K562 (cell line): Measurements from ENCODE around the gene ADGRB2. TPM values are rescaled to one million over a fixed set of nuclear protein-coding genes. Genes with fewer than 3 reads are reported as not detected.
A peak's percentile ranks its signal among the peaks of the same experiment; 100 is the strongest.

Experiments
- FOXK2 ChIP-seq, 2 experiments: fragments of 450-650 bp; IDR thresholded peaks in 1 of 2; conservative IDR thresholded peaks in 1 of 2; 2 replicates each; pipeline ENCODE4 v1.6.1; 2016; ENCODE audit warnings: low read depth in 2 of 2, mild to moderate bottlenecking in 1 of 2
- KLF10 ChIP-seq: fragments of 250-450 bp; sonication (Bioruptor Pico); IDR thresholded peaks from 2 replicates; pipeline ENCODE4 v1.6.1; 2021; ENCODE audit warnings: matching md5 sums
- MEF2A ChIP-seq: IDR thresholded peaks from 2 replicates; pipeline ENCODE4 v1.6.1; 2011; ENCODE audit warnings: low read depth, mild to moderate bottlenecking, low read length, moderate library complexity; ENCODE audit not compliant: control insufficient read depth
- NUFIP1 ChIP-seq: fragments of 450-650 bp; IDR thresholded peaks from 2 replicates; pipeline ENCODE4 v1.6.1; 2018; ENCODE audit not compliant: partially characterized antibody
- ZNF444 ChIP-seq: fragments of 250-450 bp; sonication (Bioruptor Pico); IDR thresholded peaks from 2 replicates; pipeline ENCODE4 v1.4.0; 2020; ENCODE audit warnings: mild to moderate bottlenecking, moderate library complexity
- ZNF507 ChIP-seq: conservative IDR thresholded peaks from 2 replicates; pipeline ENCODE4 v1.6.1; 2017; ENCODE audit warnings: missing genetic modification characterization, missing compliant biosample characterization
- ZNF76 ChIP-seq: fragments of 250-450 bp; sonication (Bioruptor Pico); IDR thresholded peaks from 2 replicates; pipeline ENCODE4 v1.4.0; 2020; ENCODE audit warnings: mild to moderate bottlenecking, moderate library complexity, borderline replicate concordance
- ZNF830 ChIP-seq: fragments of 250-450 bp; sonication (Bioruptor Pico); IDR thresholded peaks from 2 replicates; pipeline ENCODE4 v1.5.0; 2021; ENCODE audit warnings: mild to moderate bottlenecking
- polyA plus RNA-seq, 8 experiments: library from polyadenylated mRNA; depleted of rRNA in 4 of 8; stranded (reverse) in 5 of 8; unstranded in 3 of 8; fragments of >200 nt; fragmentation: Nextera tagmentation in 2 of 8; fragmentation: Illumina TruSeq in 1 of 8; extraction: Ambion mirVana in 2 of 8; extraction: Trizol in 1 of 8; gene quantifications; 2 replicates each; pipeline versions ENCODE4 v1.2.1 to v1.2.3, GENCODE V29; 2011 to 2014; ENCODE audit warnings: inconsistent platforms in 1 of 8, missing spikeins in 1 of 8
- total RNA-seq, 7 experiments: library from RNA; depleted of rRNA in 6 of 7; stranded (reverse); fragments of >200 nt in 6 of 7; fragmentation: Illumina TruSeq in 2 of 7; extraction: Trizol in 2 of 7; gene quantifications; 2 replicates each; pipeline versions ENCODE4 v1.2.1 to v1.2.3, GENCODE V29; 2011 to 2021; ENCODE audit warnings: low replicate concordance in 1 of 7
- TF ChIP-seq, protein P1 (sequence below): fragments of 450-650 bp; IDR thresholded peaks from 2 replicates; pipeline ENCODE4 v1.6.1; 2016; ENCODE audit warnings: mild to moderate bottlenecking
- TF ChIP-seq, protein P2 (sequence below): fragments of 250-450 bp; sonication (Bioruptor Pico); IDR thresholded peaks from 2 replicates; pipeline ENCODE4 v1.8.0; 2021; ENCODE audit warnings: moderate library complexity, mild to moderate bottlenecking, inconsistent platforms
- TF ChIP-seq, protein P3 (sequence below): fragments of 450-650 bp; IDR thresholded peaks from 2 replicates; pipeline ENCODE4 v1.7.1; 2018; ENCODE audit warnings: mild to moderate bottlenecking, low read depth; ENCODE audit not compliant: partially characterized antibody
- TF ChIP-seq, protein P4 (sequence below): sonication (generic); formaldehyde crosslinking; IDR thresholded peaks from 2 replicates; pipeline ENCODE4 v1.9.0; 2022; ENCODE audit warnings: mild to moderate bottlenecking, missing genetic modification reagents
- TF ChIP-seq, protein P5 (sequence below): fragments of 250-450 bp; sonication (Bioruptor Pico); IDR thresholded peaks from 2 replicates; pipeline ENCODE4 v1.5.0; 2021; ENCODE audit warnings: mild to moderate bottlenecking, moderate library complexity

The ADGRB2 gene
- total and polyA plus RNA-seq, 9 of the 15 experiments (the other 6 are each of a cell fraction or from before 2014, with no cell fraction given): 0.04 to 0.23 (median 0.20) TPM; not detected in 2

DNA sequence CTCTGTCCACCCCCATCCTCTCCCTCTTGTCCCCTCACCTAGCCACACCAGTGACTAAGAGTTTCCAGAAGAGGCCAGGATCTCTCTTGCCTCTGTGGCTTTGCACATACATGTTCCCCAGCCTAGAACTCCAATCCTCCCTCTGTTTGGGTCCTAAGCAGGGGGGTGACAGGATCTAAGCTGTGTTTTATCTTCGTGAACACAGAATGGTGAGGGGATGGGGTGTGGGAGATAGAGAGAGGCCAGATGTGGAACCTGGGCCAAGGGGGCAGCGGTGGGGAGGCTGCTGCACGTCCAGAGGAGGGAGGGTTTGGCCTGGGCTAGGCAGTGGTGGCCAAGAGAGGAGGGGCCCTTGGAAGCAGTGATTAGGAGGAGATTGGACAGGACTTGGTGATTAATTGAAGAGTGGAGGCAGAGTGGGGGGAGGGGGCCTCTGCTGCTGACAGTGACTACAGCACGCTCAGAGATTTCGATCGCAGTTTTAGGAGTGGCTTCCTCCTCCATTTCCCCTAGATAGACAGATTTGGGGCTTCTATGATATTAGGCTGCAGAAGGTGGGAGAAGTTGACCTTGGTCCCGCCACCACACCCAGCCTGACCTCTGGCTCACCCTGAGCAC, 17.1 kb upstream of the ADGRB2 start (continued):
- TF ChIP-seq NUFIP1 (no peak), ZNF76 (no peak), ZNF444 (CRISPR knock-in tag) (no peak), KLF10 (CRISPR knock-in tag) (no peak), ZNF830 (CRISPR knock-in tag) (no peak), MEF2A (no peak), FOXK2 (conservative IDR thresholded peaks at IDR 0.05 in 1 of 2, IDR thresholded peaks at IDR 0.05 in 1 of 2; ENCODE audit: low read depth in 2 of 2) (peak in 1 of 2 experiments; percentile 40; a peak in 1 of 4 replicates), ZNF507 (tag) (no peak)
- TF ChIP-seq, protein P1, sequence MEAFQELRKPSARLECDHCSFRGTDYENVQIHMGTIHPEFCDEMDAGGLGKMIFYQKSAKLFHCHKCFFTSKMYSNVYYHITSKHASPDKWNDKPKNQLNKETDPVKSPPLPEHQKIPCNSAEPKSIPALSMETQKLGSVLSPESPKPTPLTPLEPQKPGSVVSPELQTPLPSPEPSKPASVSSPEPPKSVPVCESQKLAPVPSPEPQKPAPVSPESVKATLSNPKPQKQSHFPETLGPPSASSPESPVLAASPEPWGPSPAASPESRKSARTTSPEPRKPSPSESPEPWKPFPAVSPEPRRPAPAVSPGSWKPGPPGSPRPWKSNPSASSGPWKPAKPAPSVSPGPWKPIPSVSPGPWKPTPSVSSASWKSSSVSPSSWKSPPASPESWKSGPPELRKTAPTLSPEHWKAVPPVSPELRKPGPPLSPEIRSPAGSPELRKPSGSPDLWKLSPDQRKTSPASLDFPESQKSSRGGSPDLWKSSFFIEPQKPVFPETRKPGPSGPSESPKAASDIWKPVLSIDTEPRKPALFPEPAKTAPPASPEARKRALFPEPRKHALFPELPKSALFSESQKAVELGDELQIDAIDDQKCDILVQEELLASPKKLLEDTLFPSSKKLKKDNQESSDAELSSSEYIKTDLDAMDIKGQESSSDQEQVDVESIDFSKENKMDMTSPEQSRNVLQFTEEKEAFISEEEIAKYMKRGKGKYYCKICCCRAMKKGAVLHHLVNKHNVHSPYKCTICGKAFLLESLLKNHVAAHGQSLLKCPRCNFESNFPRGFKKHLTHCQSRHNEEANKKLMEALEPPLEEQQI: no peak
- TF ChIP-seq, protein P2, sequence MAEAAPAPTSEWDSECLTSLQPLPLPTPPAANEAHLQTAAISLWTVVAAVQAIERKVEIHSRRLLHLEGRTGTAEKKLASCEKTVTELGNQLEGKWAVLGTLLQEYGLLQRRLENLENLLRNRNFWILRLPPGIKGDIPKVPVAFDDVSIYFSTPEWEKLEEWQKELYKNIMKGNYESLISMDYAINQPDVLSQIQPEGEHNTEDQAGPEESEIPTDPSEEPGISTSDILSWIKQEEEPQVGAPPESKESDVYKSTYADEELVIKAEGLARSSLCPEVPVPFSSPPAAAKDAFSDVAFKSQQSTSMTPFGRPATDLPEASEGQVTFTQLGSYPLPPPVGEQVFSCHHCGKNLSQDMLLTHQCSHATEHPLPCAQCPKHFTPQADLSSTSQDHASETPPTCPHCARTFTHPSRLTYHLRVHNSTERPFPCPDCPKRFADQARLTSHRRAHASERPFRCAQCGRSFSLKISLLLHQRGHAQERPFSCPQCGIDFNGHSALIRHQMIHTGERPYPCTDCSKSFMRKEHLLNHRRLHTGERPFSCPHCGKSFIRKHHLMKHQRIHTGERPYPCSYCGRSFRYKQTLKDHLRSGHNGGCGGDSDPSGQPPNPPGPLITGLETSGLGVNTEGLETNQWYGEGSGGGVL: no peak
- TF ChIP-seq, protein P3, sequence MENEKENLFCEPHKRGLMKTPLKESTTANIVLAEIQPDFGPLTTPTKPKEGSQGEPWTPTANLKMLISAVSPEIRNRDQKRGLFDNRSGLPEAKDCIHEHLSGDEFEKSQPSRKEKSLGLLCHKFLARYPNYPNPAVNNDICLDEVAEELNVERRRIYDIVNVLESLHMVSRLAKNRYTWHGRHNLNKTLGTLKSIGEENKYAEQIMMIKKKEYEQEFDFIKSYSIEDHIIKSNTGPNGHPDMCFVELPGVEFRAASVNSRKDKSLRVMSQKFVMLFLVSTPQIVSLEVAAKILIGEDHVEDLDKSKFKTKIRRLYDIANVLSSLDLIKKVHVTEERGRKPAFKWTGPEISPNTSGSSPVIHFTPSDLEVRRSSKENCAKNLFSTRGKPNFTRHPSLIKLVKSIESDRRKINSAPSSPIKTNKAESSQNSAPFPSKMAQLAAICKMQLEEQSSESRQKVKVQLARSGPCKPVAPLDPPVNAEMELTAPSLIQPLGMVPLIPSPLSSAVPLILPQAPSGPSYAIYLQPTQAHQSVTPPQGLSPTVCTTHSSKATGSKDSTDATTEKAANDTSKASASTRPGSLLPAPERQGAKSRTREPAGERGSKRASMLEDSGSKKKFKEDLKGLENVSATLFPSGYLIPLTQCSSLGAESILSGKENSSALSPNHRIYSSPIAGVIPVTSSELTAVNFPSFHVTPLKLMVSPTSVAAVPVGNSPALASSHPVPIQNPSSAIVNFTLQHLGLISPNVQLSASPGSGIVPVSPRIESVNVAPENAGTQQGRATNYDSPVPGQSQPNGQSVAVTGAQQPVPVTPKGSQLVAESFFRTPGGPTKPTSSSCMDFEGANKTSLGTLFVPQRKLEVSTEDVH: peak; percentile 18
- TF ChIP-seq, protein P4, sequence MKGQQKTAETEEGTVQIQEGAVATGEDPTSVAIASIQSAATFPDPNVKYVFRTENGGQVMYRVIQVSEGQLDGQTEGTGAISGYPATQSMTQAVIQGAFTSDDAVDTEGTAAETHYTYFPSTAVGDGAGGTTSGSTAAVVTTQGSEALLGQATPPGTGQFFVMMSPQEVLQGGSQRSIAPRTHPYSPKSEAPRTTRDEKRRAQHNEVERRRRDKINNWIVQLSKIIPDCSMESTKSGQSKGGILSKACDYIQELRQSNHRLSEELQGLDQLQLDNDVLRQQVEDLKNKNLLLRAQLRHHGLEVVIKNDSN (CRISPR knock-in tag): no peak
- TF ChIP-seq, protein P5, sequence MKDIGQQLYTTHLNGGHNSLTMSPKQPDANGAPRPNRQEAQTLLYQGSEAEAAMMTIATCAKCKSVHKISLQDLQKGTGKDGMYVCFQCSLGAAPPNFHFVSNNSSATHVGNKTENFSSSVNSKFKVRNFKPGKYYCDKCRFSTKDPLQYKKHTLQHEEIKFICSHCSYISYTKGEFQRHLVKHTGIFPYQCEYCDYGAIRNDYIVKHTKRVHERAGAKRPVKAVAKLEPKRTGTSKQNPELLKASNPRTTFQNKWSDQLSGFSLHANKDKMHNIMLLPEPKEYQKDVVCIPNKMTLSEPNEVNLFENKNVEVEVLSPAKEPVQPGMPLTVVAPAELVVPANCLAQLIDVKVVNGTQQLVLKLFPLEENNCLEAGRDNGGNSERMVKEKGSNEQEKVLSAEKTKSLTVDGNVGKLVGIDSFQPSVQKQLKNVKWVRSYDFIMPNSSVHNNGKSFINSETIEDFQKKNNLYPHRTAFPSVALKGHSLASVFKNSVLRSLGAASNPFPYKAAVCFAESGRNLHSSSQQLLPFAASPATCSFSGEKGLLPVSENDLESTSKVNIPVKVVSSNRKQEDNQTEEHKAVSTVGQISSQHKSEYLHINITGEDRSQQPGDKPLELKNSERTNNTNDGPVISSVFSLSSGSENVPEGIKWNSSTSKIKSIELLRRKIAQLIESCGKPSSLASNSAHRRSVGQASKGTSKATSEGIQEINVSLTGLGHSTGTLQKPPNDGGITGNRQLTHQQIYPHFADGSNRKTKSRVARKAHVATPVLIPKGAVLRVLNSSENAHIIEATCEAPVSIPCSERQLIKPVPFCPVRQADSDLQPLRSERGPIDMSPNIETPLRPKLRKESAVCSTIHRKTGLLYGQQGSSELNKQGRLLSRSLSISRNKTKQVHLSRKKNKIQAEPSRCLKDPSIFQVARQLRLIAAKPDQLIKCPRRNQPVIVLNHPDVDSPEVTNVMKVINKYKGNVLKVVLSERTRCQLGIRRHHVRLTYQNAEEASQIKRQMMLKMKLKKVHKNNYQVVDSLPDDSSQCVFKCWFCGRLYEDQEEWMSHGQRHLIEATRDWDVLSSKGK: no peak
